Activated T-cell treated with anti-CD3 and anti-CD28 coated beads for 1 hour (primary cell): ENCODE results near the gene IGFLR1.
"Not testable (repeated sequence)": the region's sequence is repeated elsewhere in the genome, so short reads cannot be mapped to it uniquely, and the experiment has no call there.

Experiments
- DNase-seq: peaks from one replicate; pipeline ENCODE4 v3.0.0-alpha.2; 2020; ENCODE audit warnings: low read depth

Gene IGFLR1

DNA sequence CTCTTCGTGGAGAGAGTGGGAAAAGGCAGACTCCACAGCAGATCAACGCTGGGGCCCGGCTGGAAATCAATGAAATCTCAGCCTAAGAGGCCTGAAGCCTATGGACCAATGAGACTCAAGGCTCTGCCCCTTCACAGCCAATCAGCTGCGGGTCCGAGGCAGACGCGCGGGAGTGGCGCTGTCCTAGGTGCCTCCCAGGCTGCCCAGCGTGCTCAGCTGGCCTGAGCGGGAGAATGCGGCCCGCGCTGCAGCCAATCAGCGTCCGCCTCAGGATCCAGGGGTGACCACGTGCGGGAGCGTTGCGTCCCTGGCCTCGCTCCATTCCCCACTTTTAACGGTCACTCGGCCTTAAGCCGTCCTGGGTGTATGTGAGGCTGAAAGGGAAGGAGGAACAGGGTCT lies 38.0 kb downstream of the IGFLR1 start, which contains the start of gene ZBTB32:
TSS of gene ZBTB32 (plus strand) at position 341 of the 400 bp plus-strand sequence. CDS start 10,069 bp downstream, outside the sequence.
- DNase-seq = no peak

GRCh38 chr19:35703343-35703742 lies 38.9 kb downstream of the IGFLR1 start:
- DNase-seq = no peak

DNA sequence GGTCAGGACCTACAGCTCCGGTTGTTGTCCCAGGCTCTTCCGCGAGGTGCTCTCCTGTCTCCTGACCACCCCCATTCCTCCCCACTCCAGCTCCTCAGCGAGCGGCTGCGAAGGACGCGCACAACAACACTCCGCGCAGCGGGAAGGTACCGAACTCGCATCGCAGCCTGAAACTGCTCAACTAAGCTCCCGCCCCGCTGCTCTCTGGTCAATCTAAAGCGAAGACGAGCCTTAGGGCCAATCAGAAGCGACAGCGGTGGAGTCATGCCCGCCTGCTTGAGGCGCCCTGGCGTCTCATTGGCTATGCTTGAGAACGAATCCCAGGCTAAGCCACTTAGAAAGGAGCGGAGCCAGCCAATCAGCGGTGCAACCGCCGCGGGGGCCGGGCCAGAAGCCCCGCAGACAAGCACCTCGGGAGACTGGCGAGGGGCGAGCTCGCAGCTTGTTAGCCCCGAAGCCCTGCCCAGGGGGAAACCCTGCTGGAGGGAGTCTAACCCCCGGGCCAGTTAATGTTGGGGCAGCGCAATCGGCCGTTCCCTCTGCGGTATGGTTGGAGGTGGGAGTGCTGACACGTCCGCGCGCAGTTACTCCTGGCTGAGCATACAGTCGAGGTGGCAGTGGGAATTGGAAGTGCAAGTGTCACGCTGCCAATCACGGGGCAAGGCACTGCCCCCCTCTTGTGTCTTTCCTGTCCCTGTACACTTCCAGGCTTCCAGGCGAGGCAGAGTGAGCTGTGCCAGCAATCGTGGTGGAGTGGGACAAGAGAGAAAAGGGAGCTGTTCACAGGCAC lies 39.8 kb downstream of the IGFLR1 start:
- peak; percentile 80 for DNase-seq

DNA sequence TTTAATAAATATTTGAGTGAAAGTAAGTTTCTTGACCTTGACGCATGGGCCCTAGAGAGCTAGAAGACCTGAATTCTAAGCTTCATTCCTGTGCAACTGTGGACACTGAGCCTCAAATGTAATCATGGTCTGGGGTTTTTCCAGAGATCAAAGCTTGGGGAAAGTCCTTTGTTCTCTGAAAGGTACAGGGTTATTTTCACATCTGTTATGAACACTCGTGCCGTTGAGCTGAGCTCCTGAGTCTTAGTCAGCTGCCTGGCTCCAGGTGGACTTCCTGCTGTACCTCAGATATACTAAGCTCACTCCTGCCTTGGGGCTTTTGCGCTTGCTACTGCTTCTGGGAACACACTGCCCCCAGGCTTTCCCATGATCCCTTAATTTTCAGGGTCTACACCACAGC lies 45.4 kb downstream of the IGFLR1 start:
- no peak for DNase-seq

DNA sequence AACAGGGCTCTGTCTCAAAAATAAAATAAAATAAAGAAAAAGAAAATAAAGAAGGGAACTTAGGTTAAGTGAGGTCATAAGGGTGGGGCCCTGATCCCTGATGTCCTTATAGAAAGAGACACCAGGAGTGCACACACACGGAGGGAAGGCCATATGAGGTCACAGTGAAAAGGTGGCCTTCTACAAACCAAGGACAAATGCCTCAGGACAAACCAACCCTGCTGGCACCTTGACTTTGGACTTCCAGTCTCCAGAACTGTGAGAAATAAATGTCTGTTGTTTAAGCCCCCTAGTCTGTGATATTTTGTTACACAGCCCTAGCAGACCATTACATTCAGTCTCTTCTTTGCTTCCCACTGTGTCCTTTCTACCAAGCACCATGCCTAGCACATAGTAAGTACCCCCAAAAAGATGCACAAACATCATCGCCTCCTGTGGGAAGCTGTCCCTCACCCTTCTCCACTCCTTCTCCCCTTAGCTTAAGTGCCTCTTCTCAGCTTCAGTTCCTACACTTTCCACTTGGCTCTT lies 46.3 kb downstream of the IGFLR1 start:
- no peak for DNase-seq

DNA sequence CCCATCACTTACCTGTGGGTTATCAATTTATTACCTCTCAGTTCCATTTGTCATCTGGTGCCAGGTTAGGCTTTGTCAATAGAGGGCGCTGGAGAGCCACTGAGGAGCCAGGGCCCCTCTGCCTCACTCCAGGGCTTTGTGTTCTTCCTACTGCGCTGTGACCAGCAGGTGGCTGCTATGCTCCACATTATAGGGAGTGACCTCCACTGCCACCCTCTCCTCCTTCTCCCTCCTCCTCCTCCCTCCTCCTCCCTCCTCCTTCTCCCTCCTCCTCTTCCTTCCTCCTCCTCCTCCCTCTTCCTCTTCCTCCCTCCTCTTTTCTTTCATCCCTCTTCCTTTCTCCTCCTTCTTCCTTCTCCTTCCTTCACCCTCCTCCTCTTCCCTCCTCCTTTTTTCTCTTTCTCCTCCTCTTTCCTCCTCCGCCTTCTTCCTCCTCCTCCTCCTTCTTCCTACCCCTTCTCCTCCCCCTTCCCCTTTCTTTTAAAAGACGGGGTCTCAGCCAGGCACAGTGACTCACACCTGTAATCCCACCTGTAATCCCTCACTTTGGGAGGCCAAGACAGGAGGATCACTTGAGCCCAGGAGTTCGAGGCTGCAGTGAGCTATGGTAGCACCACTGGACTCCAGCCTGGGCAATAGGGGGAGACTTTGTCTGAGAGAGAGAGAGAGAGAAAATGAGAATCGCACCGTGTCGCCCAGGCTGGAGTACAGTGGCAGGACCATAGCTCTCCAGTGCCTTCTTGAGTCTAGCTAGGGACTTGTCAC lies 48.2 kb downstream of the IGFLR1 start:
- peak; percentile 82 for DNase-seq

DNA sequence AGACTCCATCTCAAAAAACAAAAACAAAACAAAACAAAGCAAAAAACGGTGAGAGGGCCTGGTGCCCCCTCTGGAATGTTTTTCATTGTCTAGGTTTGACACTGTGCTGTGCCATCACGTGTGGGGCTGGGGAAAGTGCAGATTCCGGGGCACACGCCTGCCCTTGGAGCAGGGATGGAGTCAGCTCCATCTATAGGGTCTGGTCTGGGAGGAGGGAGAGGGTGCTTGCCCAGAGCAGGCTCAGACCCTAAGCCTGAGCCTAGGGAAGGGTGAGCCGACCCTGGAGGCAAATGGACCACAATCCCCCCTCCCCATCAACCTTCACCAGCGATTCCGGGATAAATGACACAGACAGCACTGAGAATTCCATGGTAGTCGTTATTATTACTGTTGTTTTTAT lies 48.8 kb downstream of the IGFLR1 start:
- DNase-seq = no peak

DNA sequence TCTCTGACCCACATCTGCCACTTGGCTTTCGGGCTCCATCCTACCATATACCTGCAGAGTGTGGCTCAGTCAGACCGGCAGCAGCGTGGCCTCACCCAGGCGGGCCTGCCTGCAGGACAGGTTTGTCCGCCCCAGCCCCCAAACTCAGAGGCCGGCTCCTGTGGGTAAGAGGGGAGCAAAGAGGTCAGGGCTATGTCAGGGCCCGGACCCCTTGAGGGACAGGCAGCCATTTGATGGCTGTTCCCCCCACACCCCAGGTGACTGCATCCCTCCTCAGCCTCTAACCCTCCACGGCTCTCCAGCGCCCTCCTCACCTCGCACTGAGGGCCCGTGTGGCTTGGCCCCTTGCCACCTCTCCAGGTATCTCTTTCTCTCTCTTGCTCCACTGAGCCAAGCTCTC lies 50.2 kb downstream of the IGFLR1 start:
- DNase-seq = no peak

DNA sequence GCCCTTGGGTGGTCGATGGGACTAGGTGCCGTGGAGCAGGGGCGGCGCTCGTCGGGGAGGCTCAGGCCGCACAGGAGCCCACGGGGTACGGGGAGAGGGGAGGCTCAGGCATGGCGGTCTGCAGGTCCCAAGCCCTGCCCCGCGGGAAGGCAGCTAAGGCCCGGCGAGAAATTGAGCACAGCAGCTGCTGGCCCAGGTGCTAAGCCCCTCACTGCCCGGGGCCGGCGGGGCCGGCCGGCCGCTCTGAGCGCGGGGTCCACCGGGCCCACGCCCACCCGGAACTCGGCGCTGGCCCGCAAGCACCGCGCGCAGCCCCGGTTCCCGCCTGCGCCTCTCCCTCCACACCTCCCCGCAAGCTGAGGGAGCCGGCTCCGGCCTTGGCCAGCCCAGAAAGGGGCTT lies 51.1 kb downstream of the IGFLR1 start:
- not testable (repeated sequence) for DNase-seq

DNA sequence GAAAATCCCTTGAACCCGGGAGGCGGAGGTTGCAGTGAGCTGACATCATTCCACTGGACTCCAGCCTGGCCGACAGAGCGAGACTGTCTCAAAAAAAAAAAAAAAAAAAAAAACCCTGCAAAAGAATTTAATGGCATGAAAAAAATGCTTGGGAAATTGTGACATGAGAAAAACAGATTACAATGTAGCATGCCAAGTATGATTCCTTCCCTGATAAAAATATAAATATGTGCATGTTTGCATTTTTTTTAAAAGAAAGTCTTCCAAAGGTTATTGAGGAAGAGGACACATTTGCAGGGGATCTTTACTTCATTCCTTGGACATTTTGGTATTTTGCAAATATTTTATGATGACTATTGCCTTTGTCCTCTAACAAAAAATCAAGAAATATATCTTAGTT lies 52.4 kb downstream of the IGFLR1 start:
- DNase-seq = no peak
